Stimulated activated effector memory CD8-positive, alpha-beta T cell treated with anti-CD3 and anti-CD28 coated beads, Interleukin-12 subunit alpha, Interleukin-12 subunit beta, amount 100 ng/mL, for 72 hours (primary cell): Measurements from ENCODE around the gene DKKL1.

ENCODE experiments used
- ATAC-seq: fragments of 150-1000 bp; cut with Tn5 transposase; 2 replicates; pipeline ENCODE4 v1.10.0; 2021
- DNase-seq, 2 donors: peaks; one replicate each; pipeline ENCODE4 v3.0.0; 2021 to 2022; ENCODE audit warnings: low spot score in 2 of 2
- H3K27ac Mint-ChIP-seq: one replicate; pipeline ENCODE4 v1.8.0; 2022; ENCODE audit warnings: mild to moderate bottlenecking, mixed read lengths
- H3K36me3 Mint-ChIP-seq: one replicate; pipeline ENCODE4 v1.8.0; 2022; ENCODE audit warnings: mild to moderate bottlenecking, mixed read lengths
- H3K4me1 Mint-ChIP-seq: one replicate; pipeline ENCODE4 v1.8.0; 2022; ENCODE audit warnings: mixed read lengths
- H3K4me3 Mint-ChIP-seq: one replicate; pipeline ENCODE4 v1.8.0; 2022; ENCODE audit warnings: mild to moderate bottlenecking, mixed read lengths
- H3K9me3 Mint-ChIP-seq: one replicate; pipeline ENCODE4 v1.8.0; 2022; ENCODE audit warnings: mixed read lengths

Gene DKKL1

GRCh38 chr19:49344505-49345423, 18.9 kb upstream of the DKKL1 start:
- ATAC-seq = peak; percentile 73
- no peak for DNase-seq
- Mint-ChIP-seq H3K27ac (peak overlapping the region; percentile 91), H3K4me1 (peaks cover 34% of the 10 kb centered on the region), H3K9me3 (no peaks in the 10 kb centered on the region), H3K36me3 (peaks cover 17% of the 10 kb centered on the region), H3K4me3 (no peak overlapping the region)

DNA sequence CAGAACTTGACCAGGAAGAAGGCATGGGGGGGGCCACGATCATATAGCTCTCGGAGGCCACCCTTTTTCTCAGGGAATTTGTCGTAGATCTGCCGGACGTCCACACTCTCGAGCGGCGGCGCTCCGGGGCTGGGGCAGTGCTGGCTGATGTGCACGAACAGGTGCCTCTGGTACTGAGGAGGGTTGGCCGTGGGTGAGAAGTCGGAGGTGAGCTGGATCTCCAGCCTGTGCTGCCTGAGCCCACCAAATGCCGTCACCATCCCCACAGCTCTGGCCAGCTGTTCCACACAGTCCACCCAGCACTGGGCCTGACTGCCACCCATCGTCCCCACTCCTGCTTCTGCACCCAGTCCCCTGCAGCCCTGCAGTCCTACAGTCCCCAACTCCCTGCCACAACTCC, 16.5 kb upstream of the DKKL1 start:
- Mint-ChIP-seq H3K9me3 (no peaks in the 10 kb centered on the region), H3K4me1 (peaks cover 25% of the 10 kb centered on the region), H3K4me3 (no peak overlapping the region), H3K36me3 (no peaks in the 10 kb centered on the region), H3K27ac (no peak overlapping the region)
- DNase-seq (no peak), ATAC-seq (no peak)

DNA sequence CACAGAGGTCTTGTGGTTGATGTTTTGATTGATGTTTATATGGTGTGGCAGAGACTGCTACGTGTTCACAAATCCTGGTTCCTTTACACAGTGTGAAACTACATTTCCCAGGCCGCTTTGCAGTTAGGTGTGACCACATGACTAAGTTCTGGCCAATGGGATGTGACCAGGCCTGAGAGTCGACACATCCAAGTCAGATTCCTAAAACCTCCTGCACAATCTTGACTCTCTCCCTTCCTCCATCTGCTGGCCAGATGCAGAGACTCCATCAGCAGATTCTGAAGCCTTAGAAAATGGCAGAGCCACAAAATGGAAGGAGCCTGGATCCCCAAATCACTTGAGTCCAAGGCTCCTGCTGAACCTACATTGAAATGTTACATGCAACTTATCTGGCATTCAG, 15.8 kb upstream of the DKKL1 start:
- DNase-seq (no peak), ATAC-seq (peak; percentile 69)
- Mint-ChIP-seq H3K36me3 (no peaks in the 10 kb centered on the region), H3K4me1 (peaks cover 21% of the 10 kb centered on the region), H3K4me3 (no peak overlapping the region), H3K27ac (no peak overlapping the region), H3K9me3 (no peaks in the 10 kb centered on the region)

- no peak overlapping the region for H3K4me3 Mint-ChIP-seq
- H3K27ac Mint-ChIP-seq = no peak overlapping the region
- DNase-seq (no peak), ATAC-seq (no peak)
- H3K9me3 Mint-ChIP-seq = no peaks in the 10 kb centered on the region
- no peaks in the 10 kb centered on the region for H3K36me3 Mint-ChIP-seq
- peaks cover 17% of the 10 kb centered on the region for H3K4me1 Mint-ChIP-seq
These were observed 15.1 kb upstream of the DKKL1 start for GRCh38 chr19:49348305-49349189.

DNA sequence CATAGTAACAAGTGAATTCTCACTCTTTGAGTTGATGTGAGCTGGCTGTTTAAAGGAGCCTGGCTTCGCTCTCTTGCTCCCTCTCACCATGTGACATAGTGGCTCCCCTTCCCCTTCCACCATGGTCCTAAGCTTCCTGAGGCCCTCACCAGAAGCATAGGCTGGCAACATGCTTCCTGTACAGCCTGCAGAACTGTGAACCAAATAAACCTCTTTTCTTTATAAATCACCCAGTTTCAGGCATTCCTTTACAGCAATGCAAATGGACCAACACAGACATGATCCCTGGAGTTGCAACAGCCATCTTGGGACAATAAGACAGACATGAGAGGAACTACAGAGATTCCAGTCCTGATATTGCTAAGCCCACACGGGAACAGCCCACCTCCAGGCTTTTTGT, 14.1 kb upstream of the DKKL1 start:
- ATAC-seq (no peak), DNase-seq (no peak)
- no peaks in the 10 kb centered on the region for H3K9me3 Mint-ChIP-seq
- no peaks in the 10 kb centered on the region for H3K36me3 Mint-ChIP-seq
- H3K4me1 Mint-ChIP-seq = peaks cover 14% of the 10 kb centered on the region
- peak overlapping the region; percentile 19 for H3K27ac Mint-ChIP-seq
- H3K4me3 Mint-ChIP-seq = no peak overlapping the region

- no peaks in the 10 kb centered on the region for H3K36me3 Mint-ChIP-seq
- ATAC-seq (no peak), DNase-seq (no peak)
- H3K4me3 Mint-ChIP-seq = no peak overlapping the region
- peaks cover 19% of the 10 kb centered on the region for H3K4me1 Mint-ChIP-seq
- peak overlapping the region; percentile 56 for H3K27ac Mint-ChIP-seq
- no peaks in the 10 kb centered on the region for H3K9me3 Mint-ChIP-seq
These were observed 7.7 kb upstream of the DKKL1 start for GRCh38 chr19:49355909-49356353.

DNA sequence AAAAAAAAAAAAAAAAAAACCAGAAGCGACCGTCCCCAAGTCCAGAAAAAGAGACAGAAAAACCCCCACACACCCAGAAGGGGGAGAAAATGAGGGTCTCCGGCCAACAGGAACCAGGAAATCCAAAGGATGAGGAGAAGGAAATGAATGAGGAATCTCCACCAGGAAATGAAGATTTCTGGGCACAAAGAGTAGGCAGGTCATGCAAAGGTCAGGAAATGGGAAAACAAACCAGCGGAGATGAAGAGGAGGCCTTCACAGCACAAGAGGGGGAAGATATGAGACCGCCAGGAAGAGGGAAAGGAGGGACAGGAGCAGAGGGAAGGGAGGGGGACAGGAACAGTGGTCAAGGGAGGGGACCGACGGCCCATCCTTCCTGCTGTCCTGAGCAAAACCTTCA, 7.3 kb upstream of the DKKL1 start:
- H3K36me3 Mint-ChIP-seq = no peaks in the 10 kb centered on the region
- H3K9me3 Mint-ChIP-seq = no peaks in the 10 kb centered on the region
- no peak for ATAC-seq
- peak overlapping the region; percentile 56 for H3K27ac Mint-ChIP-seq
- H3K4me3 Mint-ChIP-seq = no peak overlapping the region
- H3K4me1 Mint-ChIP-seq = peaks cover 19% of the 10 kb centered on the region
- DNase-seq = no peak

DNA sequence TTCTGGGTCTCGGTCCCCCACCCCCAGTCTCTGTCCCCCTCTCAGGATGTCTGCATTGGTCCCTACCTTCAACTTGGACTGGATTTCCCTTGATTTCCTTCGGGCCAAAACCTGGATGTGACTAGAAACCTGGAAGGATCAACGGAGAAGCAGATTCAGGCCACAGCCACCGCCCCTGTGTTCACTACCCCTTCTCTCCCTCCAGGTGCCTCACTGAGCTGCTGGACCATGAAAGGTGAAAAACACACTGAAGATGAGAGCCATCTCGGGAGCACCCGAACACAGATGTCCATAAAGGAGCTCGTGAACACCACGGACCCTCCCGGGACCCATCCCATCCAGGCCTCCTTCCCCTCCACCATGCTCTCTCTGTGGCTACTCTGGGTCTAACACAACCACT, 6.5 kb upstream of the DKKL1 start:
- no peaks in the 10 kb centered on the region for H3K9me3 Mint-ChIP-seq
- no peak for ATAC-seq
- H3K27ac Mint-ChIP-seq = peak overlapping the region; percentile 45
- no peak for DNase-seq
- H3K4me1 Mint-ChIP-seq = peaks cover 19% of the 10 kb centered on the region
- no peak overlapping the region for H3K4me3 Mint-ChIP-seq
- no peaks in the 10 kb centered on the region for H3K36me3 Mint-ChIP-seq

DNA sequence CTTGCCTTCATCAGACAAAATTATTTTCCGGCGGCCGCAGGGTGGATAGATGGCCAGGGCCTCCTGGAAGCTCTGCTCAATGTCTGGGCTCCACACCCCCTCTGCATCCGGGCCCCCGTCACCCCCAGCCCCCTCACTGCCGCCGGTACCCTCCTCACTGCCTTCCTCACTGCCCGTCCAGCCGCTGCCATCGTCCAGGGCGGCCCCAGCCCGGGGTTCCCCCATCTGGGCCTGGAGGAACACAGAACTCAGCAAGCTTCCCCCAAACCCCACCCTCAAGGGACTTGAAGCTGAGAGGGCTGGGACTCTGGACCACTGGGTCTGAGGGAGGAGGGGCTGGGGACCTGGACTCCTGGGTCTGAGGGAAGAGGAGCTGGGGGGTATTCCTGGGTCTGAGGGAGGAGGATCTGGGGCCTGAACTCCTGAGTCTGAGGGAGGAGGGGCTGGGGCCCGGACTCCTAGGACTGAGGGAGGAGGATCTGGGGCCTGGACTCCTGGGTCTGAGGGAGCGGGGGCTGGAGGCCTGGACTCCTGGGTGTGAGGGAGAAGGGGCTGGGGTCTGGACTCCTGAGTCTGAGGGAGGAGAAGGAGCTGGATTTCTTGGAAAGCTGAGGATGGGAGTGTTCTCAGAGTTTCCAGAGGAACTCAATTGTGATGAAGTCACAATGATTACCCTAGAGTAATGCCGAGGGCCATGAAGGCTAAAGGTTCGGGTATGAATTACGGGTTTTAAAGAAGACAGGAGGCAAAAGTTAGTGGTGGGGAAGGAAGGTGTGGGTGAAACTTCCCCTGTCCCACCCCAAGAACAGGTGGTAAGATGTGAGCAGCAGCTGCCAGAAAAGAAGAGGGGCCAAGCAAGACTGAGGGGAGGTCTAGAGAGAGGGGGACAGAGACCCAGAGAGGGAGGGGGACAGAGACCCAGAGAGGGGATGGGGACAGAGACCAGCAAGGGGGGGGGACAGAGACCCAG, 3.5 kb upstream of the DKKL1 start:
- no peak for ATAC-seq
- no peak overlapping the region for H3K27ac Mint-ChIP-seq
- H3K36me3 Mint-ChIP-seq = no peaks in the 10 kb centered on the region
- H3K9me3 Mint-ChIP-seq = no peaks in the 10 kb centered on the region
- DNase-seq = no peak
- no peak overlapping the region for H3K4me3 Mint-ChIP-seq
- peaks cover 19% of the 10 kb centered on the region for H3K4me1 Mint-ChIP-seq

DNA sequence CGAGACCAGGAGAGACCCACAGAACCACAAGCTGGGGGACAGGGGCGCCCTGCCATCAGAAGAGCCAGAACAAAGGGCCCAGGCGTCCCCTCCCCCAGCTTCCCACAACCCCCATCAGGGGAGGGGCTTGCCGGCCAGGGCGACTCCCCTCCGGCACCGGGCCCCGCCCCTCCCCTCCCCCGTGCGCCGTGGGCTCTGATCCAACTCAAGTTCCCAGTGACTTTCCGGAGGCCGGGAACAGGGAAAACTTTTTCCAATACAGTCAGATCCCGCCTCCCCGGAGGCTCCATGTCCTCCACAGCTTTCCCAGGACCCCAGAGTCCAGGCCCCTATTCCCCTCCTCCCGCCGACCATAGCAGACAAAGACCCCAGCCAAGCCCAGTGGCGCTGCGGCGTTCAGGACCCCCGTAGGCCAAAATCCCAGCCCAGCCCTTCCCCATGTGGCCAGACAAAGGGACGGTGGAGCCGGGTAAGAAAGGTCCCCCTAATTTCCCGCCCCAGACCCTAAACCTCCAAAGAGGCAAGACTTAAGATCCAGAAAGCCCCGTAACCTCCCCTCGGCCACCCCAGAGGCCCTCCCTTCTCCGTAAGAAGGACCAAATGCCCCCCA, 2.1 kb upstream of the DKKL1 start:
- ATAC-seq (no peak), DNase-seq (no peak)
- H3K4me1 Mint-ChIP-seq = peaks cover 7% of the 10 kb centered on the region
- no peaks in the 10 kb centered on the region for H3K36me3 Mint-ChIP-seq
- no peak overlapping the region for H3K4me3 Mint-ChIP-seq
- H3K9me3 Mint-ChIP-seq = no peaks in the 10 kb centered on the region
- no peak overlapping the region for H3K27ac Mint-ChIP-seq

DNA sequence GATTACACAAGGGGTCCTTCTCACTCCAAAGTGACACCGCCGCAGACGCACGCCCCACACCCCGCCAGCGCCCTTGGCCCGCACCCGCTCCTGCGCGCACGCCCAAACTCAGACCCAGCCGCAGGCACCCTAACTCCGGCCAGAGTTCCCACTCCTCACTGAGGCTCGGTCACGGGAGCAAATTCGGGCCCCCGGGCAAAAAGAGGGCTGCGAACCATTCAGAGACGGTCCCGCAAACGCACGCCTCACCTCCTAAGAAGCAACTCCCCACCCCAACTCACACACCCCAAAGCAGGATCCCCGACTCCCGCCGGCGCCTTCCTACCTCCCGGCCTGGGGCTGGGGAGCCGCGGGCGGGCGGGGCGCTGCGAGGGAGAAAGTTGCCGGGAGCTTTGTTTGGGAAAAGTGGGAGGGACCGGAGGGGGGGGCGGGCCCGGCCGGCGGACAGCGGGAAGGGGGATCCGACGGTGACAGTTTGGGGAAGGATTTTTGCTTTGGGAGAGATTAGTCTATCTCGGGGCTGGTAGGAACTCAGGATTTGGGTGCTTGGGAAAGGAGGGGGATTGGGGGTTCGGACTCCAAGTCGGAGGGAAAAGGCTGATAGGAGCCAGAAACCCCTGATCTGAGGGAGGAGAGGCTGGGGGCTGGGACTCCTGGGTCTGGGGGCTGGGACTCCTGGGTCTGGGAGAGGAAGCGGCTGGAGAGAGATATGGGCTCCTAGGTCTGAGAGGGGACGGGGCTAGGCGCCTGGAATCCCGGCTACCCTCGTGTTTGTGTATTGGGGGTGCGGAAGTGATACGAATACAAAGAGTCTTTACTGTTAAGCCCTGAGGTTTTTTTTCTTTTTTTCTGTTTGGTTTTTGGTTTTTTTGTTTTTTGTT, 1.4 kb upstream of the DKKL1 start, which contains the start of gene TEAD2:
Gene TEAD2 (minus strand): TSS at position 369 of the 881 bp plus-strand sequence. CDS start 2,341 bp downstream, outside the sequence.
- Mint-ChIP-seq H3K9me3 (no peaks in the 10 kb centered on the region), H3K4me1 (no peaks in the 10 kb centered on the region), H3K4me3 (no peak within 1 kb of the TSS), H3K27ac (no peak within 1 kb of the TSS), H3K36me3 (no peaks in the 10 kb centered on the region)
- ATAC-seq = no peak
- no peak for DNase-seq

DNA sequence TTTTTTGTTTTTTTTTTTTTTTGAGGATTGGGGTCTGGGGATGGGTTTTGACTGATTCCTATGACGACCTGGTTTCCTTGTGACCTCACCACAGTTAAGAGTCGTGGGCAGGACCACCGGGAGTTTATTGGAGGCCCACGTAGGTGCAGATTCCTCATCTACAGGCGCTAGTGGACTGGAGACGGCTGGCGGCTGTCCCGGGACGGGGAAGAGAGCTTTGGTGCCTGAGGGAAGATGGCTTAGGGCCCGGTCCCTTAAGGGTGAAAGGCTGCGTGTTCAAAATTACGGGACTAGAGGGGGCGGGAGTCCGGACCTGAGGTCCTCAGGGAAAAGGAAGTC, 779 bp upstream of the DKKL1 start:
- no peak overlapping the region for H3K27ac Mint-ChIP-seq
- no peaks in the 10 kb centered on the region for H3K4me1 Mint-ChIP-seq

GRCh38 chr19:49364083-49364737, 533 bp downstream of the DKKL1 start:
- ATAC-seq = no peak
- Mint-ChIP-seq H3K36me3 (no peaks in the 10 kb centered on the region), H3K9me3 (peaks cover 3% of the 10 kb centered on the region), H3K27ac (no peak overlapping the region), H3K4me3 (no peak overlapping the region), H3K4me1 (no peaks in the 10 kb centered on the region)
- DNase-seq = no peak

More for the DNA sequence above, 779 bp upstream of the DKKL1 start:
- Mint-ChIP-seq H3K9me3 (no peaks in the 10 kb centered on the region), H3K4me3 (no peak overlapping the region), H3K36me3 (no peaks in the 10 kb centered on the region)
- DNase-seq = no peak
- ATAC-seq = no peak
